ENCODE measurements around the gene TPX2. TPM values are rescaled to one million over a fixed set of nuclear protein-coding genes. Genes with fewer than 3 reads are reported as not detected.

The TPX2 gene
- polyA plus RNA-seq, 1 of the 3 experiments (the other 2 are of a cell fraction) = 17.1 TPM

DNA sequence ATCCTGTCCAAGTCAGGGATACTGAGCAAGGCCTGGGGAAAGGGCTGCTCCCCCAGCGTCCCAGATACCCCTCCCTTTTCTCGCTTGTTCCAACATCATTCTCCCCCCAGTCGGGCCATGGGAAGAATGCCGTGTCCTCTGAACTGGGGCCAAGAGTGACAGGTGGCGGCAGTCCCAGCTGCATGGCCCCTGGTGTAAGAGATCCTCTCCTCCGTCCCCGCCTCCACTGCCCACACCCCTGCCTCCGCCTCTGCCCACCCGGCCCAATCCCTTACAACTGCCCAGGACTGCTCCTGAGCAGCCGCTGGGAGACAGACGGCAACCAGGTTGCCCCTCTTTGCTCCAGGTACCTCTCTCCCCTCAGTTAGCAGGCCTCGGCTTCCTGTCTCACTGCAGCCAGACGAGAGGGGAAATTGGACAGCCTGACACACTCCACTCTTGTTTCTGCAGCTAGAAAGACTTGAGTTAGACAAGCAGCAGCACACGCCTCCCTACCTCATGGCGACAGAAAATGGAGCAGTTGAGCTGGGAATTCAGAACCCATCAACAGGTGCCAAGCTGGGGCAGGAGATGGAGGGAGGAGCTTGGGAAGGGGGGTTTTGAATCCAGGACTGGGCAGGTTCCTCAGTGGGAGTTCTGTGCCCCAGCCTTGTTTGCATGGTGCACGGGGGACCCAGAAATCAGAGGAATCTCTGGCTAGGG lies 80.1 kb downstream of the TPX2 start, which contains the start of gene MYLK2:
Gene MYLK2 (plus strand): TSS at position 274 of the 702 bp plus-strand sequence. CDS start 225 bp downstream, at position 499.
- TF ChIP-seq, protein P1, sequence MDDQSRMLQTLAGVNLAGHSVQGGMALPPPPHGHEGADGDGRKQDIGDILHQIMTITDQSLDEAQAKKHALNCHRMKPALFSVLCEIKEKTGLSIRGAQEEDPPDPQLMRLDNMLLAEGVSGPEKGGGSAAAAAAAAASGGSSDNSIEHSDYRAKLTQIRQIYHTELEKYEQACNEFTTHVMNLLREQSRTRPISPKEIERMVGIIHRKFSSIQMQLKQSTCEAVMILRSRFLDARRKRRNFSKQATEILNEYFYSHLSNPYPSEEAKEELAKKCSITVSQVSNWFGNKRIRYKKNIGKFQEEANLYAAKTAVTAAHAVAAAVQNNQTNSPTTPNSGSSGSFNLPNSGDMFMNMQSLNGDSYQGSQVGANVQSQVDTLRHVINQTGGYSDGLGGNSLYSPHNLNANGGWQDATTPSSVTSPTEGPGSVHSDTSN (IDR thresholded peaks at IDR 0.05) = no peak
- TF ChIP-seq NRF1 (IDR thresholded peaks at IDR 0.05; ENCODE audit: low read depth, low read length) (no peak), FOXM1 (IDR thresholded peaks at IDR 0.05; ENCODE audit: low read depth) (no peak), ELF1 (IDR thresholded peaks at IDR 0.05) (no peak), ZBTB33 (IDR thresholded peaks at IDR 0.05; ENCODE audit: borderline replicate concordance, low read depth) (no peak)
- no peaks in the 10 kb centered on the region for H3K9me2 ChIP-seq
- H3K9ac ChIP-seq = no peak within 1 kb of the TSS
- H3K27ac ChIP-seq (ENCODE audit: low read depth in 2 of 2, low read length in 1 of 2) = no peak within 1 kb of the TSS
- no peak within 1 kb of the TSS for H3K4me3 ChIP-seq (ENCODE audit: low read depth in 2 of 2, low read length in 1 of 2)
- CTCF ChIA-PET = interaction anchor here (1.1 to 3.4 kb wide), 5 partner anchors 15 to 212 kb away, joined by 3 to 20 read pairs (median 6); partner anchors contain the start of gene PDRG1
- no peak within 1 kb of the TSS for H2AFZ ChIP-seq (ENCODE audit: low read depth)
- no peak for DNase-seq
- WGBS (ENCODE audit: low lambda C conversion rate) = 89% methylated on average over 16 of the region's 16 CpGs
- H3K9me3 ChIP-seq = no peaks in the 10 kb centered on the region
- no peaks in the 10 kb centered on the region for H3K36me3 ChIP-seq (replicated peaks in 1 of 2; ENCODE audit: control insufficient read depth in 1 of 2, insufficient read depth in 2 of 2, low read length in 1 of 2)
- H3F3A ChIP-seq (replicated peaks; ENCODE audit: insufficient read depth) = peaks cover 11% of the 10 kb centered on the region
- POLR2A ChIA-PET = no interaction called here
- H3K79me2 ChIP-seq (ENCODE audit: insufficient read depth) = no peaks in the 10 kb centered on the region
- no peak within 1 kb of the TSS for H3K4me2 ChIP-seq
- H3K27me3 ChIP-seq (ENCODE audit: insufficient read depth) = no peaks in the 10 kb centered on the region
- H3K4me1 ChIP-seq (ENCODE audit: control insufficient read depth in 1 of 2, insufficient read depth in 2 of 2, low read depth in 1 of 2, low read length in 1 of 2) = peaks cover 0 to 19% of the 10 kb centered on the region in 2 experiments; a peak in 2 of 4 replicates
- no peaks in the 10 kb centered on the region for H4K20me1 ChIP-seq (ENCODE audit: insufficient read depth)

DNA sequence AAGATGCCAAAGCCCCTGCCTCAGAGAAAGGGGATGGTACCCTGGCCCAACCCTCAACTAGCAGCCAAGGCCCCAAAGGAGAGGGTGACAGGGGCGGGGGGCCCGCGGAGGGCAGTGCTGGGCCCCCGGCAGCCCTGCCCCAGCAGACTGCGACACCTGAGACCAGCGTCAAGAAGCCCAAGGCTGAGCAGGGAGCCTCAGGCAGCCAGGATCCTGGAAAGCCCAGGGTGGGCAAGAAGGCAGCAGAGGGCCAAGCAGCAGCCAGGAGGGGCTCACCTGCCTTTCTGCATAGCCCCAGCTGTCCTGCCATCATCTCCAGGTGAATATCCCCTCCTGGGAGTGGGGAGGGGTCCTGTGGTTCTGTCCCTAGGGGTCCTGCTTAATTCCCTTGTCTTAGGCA lies 81.1 kb downstream of the TPX2 start:
- Histone ChIP-seq H3K9ac (no peak overlapping the region), H3K9me3 (no peaks in the 10 kb centered on the region), H3K27ac (ENCODE audit: low read depth in 2 of 2, low read length in 1 of 2) (no peak overlapping the region), H3F3A (replicated peaks; ENCODE audit: insufficient read depth) (peaks cover 11% of the 10 kb centered on the region), H3K4me1 (ENCODE audit: control insufficient read depth in 1 of 2, insufficient read depth in 2 of 2, low read depth in 1 of 2, low read length in 1 of 2) (peaks cover 0 to 16% of the 10 kb centered on the region in 2 experiments; a peak in 2 of 4 replicates), H3K4me2 (no peak overlapping the region), H3K9me2 (no peaks in the 10 kb centered on the region), H3K4me3 (ENCODE audit: low read depth in 2 of 2, low read length in 1 of 2) (no peak overlapping the region), H3K36me3 (replicated peaks in 1 of 2; ENCODE audit: control insufficient read depth in 1 of 2, insufficient read depth in 2 of 2, low read length in 1 of 2) (no peaks in the 10 kb centered on the region), H3K79me2 (ENCODE audit: insufficient read depth) (no peaks in the 10 kb centered on the region), H4K20me1 (ENCODE audit: insufficient read depth) (no peaks in the 10 kb centered on the region), H2AFZ (ENCODE audit: low read depth) (no peak overlapping the region), H3K27me3 (ENCODE audit: insufficient read depth) (no peaks in the 10 kb centered on the region)
- no peak for DNase-seq
- ChIA-PET POLR2A (no interaction called here), CTCF (interaction anchor here (1.1 to 3.4 kb wide), 3 partner anchors 14 to 211 kb away, joined by 3 to 20 read pairs (median 6); no protein-coding TSS in a partner anchor)
- WGBS (ENCODE audit: low lambda C conversion rate) = no CpG with 5 or more reads among the region's 6 CpGs
- TF ChIP-seq SMC3 (IDR thresholded peaks at IDR 0.05; ENCODE audit: low read depth, low read length) = no peak
- TF ChIP-seq FOSL2 (IDR thresholded peaks at IDR 0.05; ENCODE audit: borderline replicate concordance, low read depth) = no peak
- no peak for TF ChIP-seq TCF12 (IDR thresholded peaks at IDR 0.05)
- no peak for TF ChIP-seq GATA2 (CRISPR knock-in tag; IDR thresholded peaks at IDR 0.05)
- TF ChIP-seq GABPA (IDR thresholded peaks at IDR 0.05; ENCODE audit: low read depth) = no peak
- TF ChIP-seq, protein P2, sequence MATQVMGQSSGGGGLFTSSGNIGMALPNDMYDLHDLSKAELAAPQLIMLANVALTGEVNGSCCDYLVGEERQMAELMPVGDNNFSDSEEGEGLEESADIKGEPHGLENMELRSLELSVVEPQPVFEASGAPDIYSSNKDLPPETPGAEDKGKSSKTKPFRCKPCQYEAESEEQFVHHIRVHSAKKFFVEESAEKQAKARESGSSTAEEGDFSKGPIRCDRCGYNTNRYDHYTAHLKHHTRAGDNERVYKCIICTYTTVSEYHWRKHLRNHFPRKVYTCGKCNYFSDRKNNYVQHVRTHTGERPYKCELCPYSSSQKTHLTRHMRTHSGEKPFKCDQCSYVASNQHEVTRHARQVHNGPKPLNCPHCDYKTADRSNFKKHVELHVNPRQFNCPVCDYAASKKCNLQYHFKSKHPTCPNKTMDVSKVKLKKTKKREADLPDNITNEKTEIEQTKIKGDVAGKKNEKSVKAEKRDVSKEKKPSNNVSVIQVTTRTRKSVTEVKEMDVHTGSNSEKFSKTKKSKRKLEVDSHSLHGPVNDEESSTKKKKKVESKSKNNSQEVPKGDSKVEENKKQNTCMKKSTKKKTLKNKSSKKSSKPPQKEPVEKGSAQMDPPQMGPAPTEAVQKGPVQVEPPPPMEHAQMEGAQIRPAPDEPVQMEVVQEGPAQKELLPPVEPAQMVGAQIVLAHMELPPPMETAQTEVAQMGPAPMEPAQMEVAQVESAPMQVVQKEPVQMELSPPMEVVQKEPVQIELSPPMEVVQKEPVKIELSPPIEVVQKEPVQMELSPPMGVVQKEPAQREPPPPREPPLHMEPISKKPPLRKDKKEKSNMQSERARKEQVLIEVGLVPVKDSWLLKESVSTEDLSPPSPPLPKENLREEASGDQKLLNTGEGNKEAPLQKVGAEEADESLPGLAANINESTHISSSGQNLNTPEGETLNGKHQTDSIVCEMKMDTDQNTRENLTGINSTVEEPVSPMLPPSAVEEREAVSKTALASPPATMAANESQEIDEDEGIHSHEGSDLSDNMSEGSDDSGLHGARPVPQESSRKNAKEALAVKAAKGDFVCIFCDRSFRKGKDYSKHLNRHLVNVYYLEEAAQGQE (IDR thresholded peaks at IDR 0.05; ENCODE audit: low read depth, low read length) = no peak
- TF ChIP-seq EZH2phosphoT487 (IDR thresholded peaks at IDR 0.05; ENCODE audit: borderline replicate concordance, low read depth) = no peak
- TF ChIP-seq RCOR1 (IDR thresholded peaks at IDR 0.05; ENCODE audit: low read length) = no peak
- TF ChIP-seq, protein P3, sequence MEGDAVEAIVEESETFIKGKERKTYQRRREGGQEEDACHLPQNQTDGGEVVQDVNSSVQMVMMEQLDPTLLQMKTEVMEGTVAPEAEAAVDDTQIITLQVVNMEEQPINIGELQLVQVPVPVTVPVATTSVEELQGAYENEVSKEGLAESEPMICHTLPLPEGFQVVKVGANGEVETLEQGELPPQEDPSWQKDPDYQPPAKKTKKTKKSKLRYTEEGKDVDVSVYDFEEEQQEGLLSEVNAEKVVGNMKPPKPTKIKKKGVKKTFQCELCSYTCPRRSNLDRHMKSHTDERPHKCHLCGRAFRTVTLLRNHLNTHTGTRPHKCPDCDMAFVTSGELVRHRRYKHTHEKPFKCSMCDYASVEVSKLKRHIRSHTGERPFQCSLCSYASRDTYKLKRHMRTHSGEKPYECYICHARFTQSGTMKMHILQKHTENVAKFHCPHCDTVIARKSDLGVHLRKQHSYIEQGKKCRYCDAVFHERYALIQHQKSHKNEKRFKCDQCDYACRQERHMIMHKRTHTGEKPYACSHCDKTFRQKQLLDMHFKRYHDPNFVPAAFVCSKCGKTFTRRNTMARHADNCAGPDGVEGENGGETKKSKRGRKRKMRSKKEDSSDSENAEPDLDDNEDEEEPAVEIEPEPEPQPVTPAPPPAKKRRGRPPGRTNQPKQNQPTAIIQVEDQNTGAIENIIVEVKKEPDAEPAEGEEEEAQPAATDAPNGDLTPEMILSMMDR (IDR thresholded peaks at IDR 0.05) = no peak
- TF ChIP-seq ZBTB33 (IDR thresholded peaks at IDR 0.05; ENCODE audit: borderline replicate concordance, low read depth) = no peak
- no peak for TF ChIP-seq CHD2 (IDR thresholded peaks at IDR 0.05; ENCODE audit: low read length, partially characterized antibody)
- TF ChIP-seq RAD21 (IDR thresholded peaks at IDR 0.05; ENCODE audit: low read length) = no peak
